Measurements from ENCODE around the gene TGFBR1.

The TGFBR1 gene

GRCh38 chr9:99138424-99139284 lies 33.7 kb downstream of the TGFBR1 start:
- DNase-seq = no peak

GRCh38 chr9:99139868-99140267 lies 35.0 kb downstream of the TGFBR1 start:
- no peak for DNase-seq

GRCh38 chr9:99140685-99141314 lies 35.9 kb downstream of the TGFBR1 start:
- peak in 1 of 2 experiments; percentile 28 for DNase-seq

GRCh38 chr9:99141849-99142248 lies 36.9 kb downstream of the TGFBR1 start:
- DNase-seq = no peak

- DNase-seq = no peak
Observed at GRCh38 chr9:99142275-99142674, 37.4 kb downstream of the TGFBR1 start.

- DNase-seq = no peak
Observed at GRCh38 chr9:99143655-99144054, 38.7 kb downstream of the TGFBR1 start.

- DNase-seq = no peak
Observed at GRCh38 chr9:99144966-99145365, 40.1 kb downstream of the TGFBR1 start.

GRCh38 chr9:99146574-99146973 lies 41.7 kb downstream of the TGFBR1 start:
- DNase-seq = no peak

GRCh38 chr9:99147177-99147576 lies 42.3 kb downstream of the TGFBR1 start:
- no peak for DNase-seq

- no peak for DNase-seq
Observed at GRCh38 chr9:99150451-99151171, 45.7 kb downstream of the TGFBR1 start.

- no peak for DNase-seq
Observed at GRCh38 chr9:99154356-99154755, 49.4 kb downstream of the TGFBR1 start.

- DNase-seq = no peak
Observed at GRCh38 chr9:99155736-99156135, 50.8 kb downstream of the TGFBR1 start.

- no peak for DNase-seq
Observed at GRCh38 chr9:99158629-99159028, 53.7 kb downstream of the TGFBR1 start.

- no peak for DNase-seq
Observed at GRCh38 chr9:99160173-99160572, 55.3 kb downstream of the TGFBR1 start.

GRCh38 chr9:99162759-99163364 lies 57.9 kb downstream of the TGFBR1 start:
- peak in 1 of 2 experiments; percentile 36 for DNase-seq

- DNase-seq = no peak
Observed at GRCh38 chr9:99166149-99166548, 61.2 kb downstream of the TGFBR1 start.

- DNase-seq = no peak
Observed at GRCh38 chr9:99167119-99167518, 62.2 kb downstream of the TGFBR1 start.

GRCh38 chr9:99167694-99168093 lies 62.8 kb downstream of the TGFBR1 start:
- DNase-seq = no peak

GRCh38 chr9:99169086-99169485 lies 64.2 kb downstream of the TGFBR1 start:
- no peak for DNase-seq

- no peak for DNase-seq
Observed at GRCh38 chr9:99169982-99170761, 65.3 kb downstream of the TGFBR1 start.

- DNase-seq = no peak
Observed at GRCh38 chr9:99171225-99172123, 66.6 kb downstream of the TGFBR1 start.
